Loucy (cell line): ENCODE measurements around the gene PCSK5.

Experiments
- H2AFZ ChIP-seq: fragments of 200-600 bp; sonication (generic); 2 replicates; pipeline ENCODE4 v1.6.0; 2016; ENCODE audit warnings: antibody characterized with exemption, mild to moderate bottlenecking, low read length, moderate library complexity
- H3F3A ChIP-seq: fragments of 200-600 bp; 2 replicates; pipeline ENCODE4 v1.6.0; 2016; ENCODE audit warnings: antibody characterized with exemption, low read depth, mild to moderate bottlenecking
- H3K27me3 ChIP-seq: fragments of 200-600 bp; sonication (generic); 2 replicates; pipeline ENCODE4 v1.6.1; 2014; ENCODE audit warnings: low read length, mild to moderate bottlenecking; ENCODE audit not compliant: insufficient read depth, poor library complexity, severe bottlenecking
- H3K36me3 ChIP-seq: fragments of 200-600 bp; sonication (generic); 2 replicates; pipeline ENCODE4 v1.6.1; 2016; ENCODE audit warnings: low read length; ENCODE audit not compliant: insufficient read depth
- H3K4me1 ChIP-seq: fragments of 200-600 bp; sonication (generic); 2 replicates; pipeline ENCODE4 v1.5.1; 2014; ENCODE audit warnings: low read length, mild to moderate bottlenecking; ENCODE audit not compliant: insufficient read depth, poor library complexity, severe bottlenecking
- H3K4me2 ChIP-seq: fragments of 200-600 bp; sonication (generic); 2 replicates; pipeline ENCODE4 v1.6.0; 2014; ENCODE audit warnings: antibody characterized with exemption, low read length, low read depth, mild to moderate bottlenecking; ENCODE audit not compliant: poor library complexity, severe bottlenecking
- H3K4me3 ChIP-seq: fragments of 200-600 bp; sonication (generic); 2 replicates; pipeline ENCODE4 v1.5.1; 2014; ENCODE audit warnings: low read length, mild to moderate bottlenecking, mixed read lengths; ENCODE audit not compliant: poor library complexity, severe bottlenecking
- H3K79me2 ChIP-seq: fragments of 200-600 bp; sonication (generic); 2 replicates; pipeline ENCODE4 v1.6.1; 2014; ENCODE audit warnings: low read length; ENCODE audit not compliant: insufficient read depth
- H3K9ac ChIP-seq: fragments of 200-600 bp; sonication (generic); 2 replicates; pipeline ENCODE4 v1.6.0; 2014; ENCODE audit warnings: mild to moderate bottlenecking, low read depth, low read length, moderate library complexity; ENCODE audit not compliant: poor library complexity, severe bottlenecking
- H3K9me2 ChIP-seq: fragments of 200-600 bp; sonication (generic); replicated peaks from 2 replicates; pipeline ENCODE4 v1.6.1; 2016; ENCODE audit warnings: low read depth, low read length, mixed read lengths
- H3K9me3 ChIP-seq: fragments of 200-600 bp; sonication (generic); 2 replicates; pipeline ENCODE4 v1.6.1; 2014; ENCODE audit warnings: mild to moderate bottlenecking, antibody characterized with exemption, low read length, low read depth; ENCODE audit not compliant: insufficient read depth
- H4K20me1 ChIP-seq: fragments of 200-600 bp; sonication (generic); 2 replicates; pipeline ENCODE4 v1.6.0; 2014; ENCODE audit warnings: antibody characterized with exemption, low read length, mild to moderate bottlenecking; ENCODE audit not compliant: insufficient read depth, poor library complexity, severe bottlenecking
- EZH2phosphoT487 ChIP-seq: fragments of 200-600 bp; IDR thresholded peaks from 2 replicates; pipeline ENCODE4 v1.6.1; 2018; ENCODE audit warnings: antibody characterized with exemption, mild to moderate bottlenecking, moderate library complexity, borderline replicate concordance
- TF ChIP-seq, protein P1 (sequence below): fragments of 200-600 bp; sonication (generic); conservative IDR thresholded peaks from 2 replicates; pipeline ENCODE4 v1.5.1; 2014; ENCODE audit warnings: mild to moderate bottlenecking, antibody characterized with exemption, low read length

PCSK5 gene

DNA sequence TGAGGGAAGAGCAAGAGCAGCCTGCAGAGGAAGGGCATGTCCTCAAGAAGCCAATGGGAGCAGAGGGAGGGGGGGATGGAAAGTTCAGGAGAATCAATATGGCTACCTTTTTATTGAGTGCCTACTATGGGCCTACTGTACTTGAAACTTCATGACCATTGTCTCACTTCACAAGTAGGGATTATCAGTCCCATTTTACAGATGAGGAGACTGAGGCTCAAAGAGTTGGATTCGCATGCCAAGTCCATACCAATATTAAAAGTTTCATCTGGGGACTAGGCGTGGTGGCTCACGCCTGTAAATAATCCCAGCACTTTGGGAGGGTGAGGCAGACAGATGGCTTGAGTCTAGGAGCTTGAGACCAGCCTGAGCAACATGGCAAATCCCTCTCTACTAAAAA, 463.7 kb downstream of the PCSK5 start:
- Histone ChIP-seq H3K4me2 (no peak overlapping the region), H3F3A (no peaks in the 10 kb centered on the region), H3K4me3 (no peak overlapping the region), H3K36me3 (no peaks in the 10 kb centered on the region), H3K4me1 (no peaks in the 10 kb centered on the region), H3K79me2 (no peaks in the 10 kb centered on the region), H3K9me3 (no peaks in the 10 kb centered on the region), H3K27me3 (no peaks in the 10 kb centered on the region), H3K9me2 (no peaks in the 10 kb centered on the region), H2AFZ (no peak overlapping the region), H3K9ac (no peak overlapping the region), H4K20me1 (no peaks in the 10 kb centered on the region)
- no peak for TF ChIP-seq EZH2phosphoT487
- TF ChIP-seq, protein P1, sequence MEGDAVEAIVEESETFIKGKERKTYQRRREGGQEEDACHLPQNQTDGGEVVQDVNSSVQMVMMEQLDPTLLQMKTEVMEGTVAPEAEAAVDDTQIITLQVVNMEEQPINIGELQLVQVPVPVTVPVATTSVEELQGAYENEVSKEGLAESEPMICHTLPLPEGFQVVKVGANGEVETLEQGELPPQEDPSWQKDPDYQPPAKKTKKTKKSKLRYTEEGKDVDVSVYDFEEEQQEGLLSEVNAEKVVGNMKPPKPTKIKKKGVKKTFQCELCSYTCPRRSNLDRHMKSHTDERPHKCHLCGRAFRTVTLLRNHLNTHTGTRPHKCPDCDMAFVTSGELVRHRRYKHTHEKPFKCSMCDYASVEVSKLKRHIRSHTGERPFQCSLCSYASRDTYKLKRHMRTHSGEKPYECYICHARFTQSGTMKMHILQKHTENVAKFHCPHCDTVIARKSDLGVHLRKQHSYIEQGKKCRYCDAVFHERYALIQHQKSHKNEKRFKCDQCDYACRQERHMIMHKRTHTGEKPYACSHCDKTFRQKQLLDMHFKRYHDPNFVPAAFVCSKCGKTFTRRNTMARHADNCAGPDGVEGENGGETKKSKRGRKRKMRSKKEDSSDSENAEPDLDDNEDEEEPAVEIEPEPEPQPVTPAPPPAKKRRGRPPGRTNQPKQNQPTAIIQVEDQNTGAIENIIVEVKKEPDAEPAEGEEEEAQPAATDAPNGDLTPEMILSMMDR: no peak

DNA sequence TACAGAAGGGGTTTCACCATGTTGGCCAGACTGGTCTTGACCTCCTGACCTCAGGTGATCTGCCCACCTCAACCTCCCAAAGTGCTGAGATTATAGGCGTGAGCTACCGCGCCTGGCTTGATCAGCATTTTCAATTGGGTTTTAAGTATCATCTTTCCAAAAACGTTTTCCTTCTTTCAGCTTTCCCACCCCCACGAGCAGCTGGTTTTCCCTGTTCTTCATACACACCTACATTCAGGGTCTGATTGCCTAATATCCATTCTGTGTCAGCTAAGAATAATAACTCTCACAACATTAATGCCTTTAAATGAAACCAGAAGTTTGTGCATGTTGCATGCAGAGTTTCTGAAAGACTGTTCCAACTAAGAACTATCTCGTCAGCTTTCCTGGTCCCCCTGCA, 465.4 kb downstream of the PCSK5 start:
- Histone ChIP-seq H3F3A (no peaks in the 10 kb centered on the region), H3K4me2 (no peak overlapping the region), H3K9me2 (no peaks in the 10 kb centered on the region), H3K79me2 (no peaks in the 10 kb centered on the region), H3K9ac (no peak overlapping the region), H4K20me1 (no peaks in the 10 kb centered on the region), H3K4me1 (no peaks in the 10 kb centered on the region), H3K9me3 (no peaks in the 10 kb centered on the region), H2AFZ (no peak overlapping the region), H3K36me3 (no peaks in the 10 kb centered on the region), H3K27me3 (no peaks in the 10 kb centered on the region), H3K4me3 (no peak overlapping the region)
- TF ChIP-seq EZH2phosphoT487: no peak
- TF ChIP-seq, protein P1: no peak

DNA sequence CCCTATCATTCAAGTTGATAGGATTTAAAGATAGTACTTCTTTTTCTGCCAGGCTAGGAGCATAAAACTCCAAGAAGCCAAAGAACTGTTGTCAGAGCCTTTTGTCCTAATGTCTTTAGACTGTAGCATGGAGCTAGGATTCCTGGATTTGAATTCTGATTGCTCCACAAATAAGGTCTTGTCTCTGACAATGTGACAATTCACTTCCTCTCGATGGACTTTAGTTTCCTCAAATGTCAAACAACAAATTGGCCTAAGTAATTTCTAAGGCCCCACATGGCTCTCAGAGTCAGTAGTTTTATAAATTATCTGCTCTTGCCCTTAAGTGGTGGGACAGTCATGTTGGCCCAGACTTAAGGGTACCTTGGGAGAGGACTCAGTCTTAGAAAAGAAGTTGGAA, 467.1 kb downstream of the PCSK5 start:
- H3K9me2 ChIP-seq: no peaks in the 10 kb centered on the region
- H3K36me3 ChIP-seq: no peaks in the 10 kb centered on the region
- H3K9ac ChIP-seq: no peak overlapping the region
- H4K20me1 ChIP-seq: no peaks in the 10 kb centered on the region
- H3K4me2 ChIP-seq: no peak overlapping the region
- no peaks in the 10 kb centered on the region for H3K79me2 ChIP-seq
- no peaks in the 10 kb centered on the region for H3K9me3 ChIP-seq
- no peak overlapping the region for H3K4me3 ChIP-seq
- H3K27me3 ChIP-seq: no peaks in the 10 kb centered on the region
- no peaks in the 10 kb centered on the region for H3K4me1 ChIP-seq
- TF ChIP-seq EZH2phosphoT487: no peak
- TF ChIP-seq, protein P1: no peak
- no peak overlapping the region for H2AFZ ChIP-seq
- H3F3A ChIP-seq: no peaks in the 10 kb centered on the region
